Panc1 (cell line): ENCODE data around the gene SRSF12. TPM values are rescaled to one million over a fixed set of nuclear protein-coding genes. Genes with fewer than 3 reads are reported as not detected.

Experiments used
- ATAC-seq: fragments of 200-7000 bp; cut with Tn5 transposase; 2 replicates; pipeline ENCODE4 v1.9.1; 2020; ENCODE audit warnings: mild to moderate bottlenecking, moderate library complexity
- BruUV-seq: library from RNA; stranded (reverse); fragments of 400-500 nt; replicated peaks from 2 replicates; lab custom pipeline; 2021; lab: Mats Ljungman, UMichigan
- CTCF ChIA-PET: fragments of 300-600 bp; sonication (Branson Sonifier 250); formaldehyde crosslinking; loops from one replicate; lab custom pipeline; 2022; ENCODE audit warnings: antibody characterized with exemption; lab: Charles Lee
- POLR2A ChIA-PET: fragments of 300-600 bp; sonication (Branson Sonifier 250); formaldehyde crosslinking; loops from one replicate; lab custom pipeline; 2022; ENCODE audit warnings: antibody characterized with exemption; lab: Charles Lee
- DNase-seq: peaks from one replicate; pipeline ENCODE4 v3.0.0-alpha.2; 2010; ENCODE audit warnings: low read depth, low spot score
- H3K27ac ChIP-seq: 2 replicates; pipeline ENCODE4 v1.5.1; 2011; ENCODE audit warnings: mild to moderate bottlenecking, low read length, inconsistent platforms
- H3K27me3 ChIP-seq: fragments of 200-500 bp; sonication (Bioruptor generic); 2 replicates; pipeline ENCODE4 v1.6.0; 2014; ENCODE audit warnings: low read length, inconsistent platforms; ENCODE audit not compliant: control insufficient read depth, insufficient read depth
- H3K36me3 ChIP-seq: fragments of 200-500 bp; sonication (Bioruptor generic); 2 replicates; pipeline ENCODE4 v1.5.1; 2014; ENCODE audit warnings: inconsistent platforms, mild to moderate bottlenecking, low read length, moderate library complexity; ENCODE audit not compliant: control insufficient read depth, insufficient read depth
- H3K4me1 ChIP-seq: 2 replicates; pipeline ENCODE4 v1.5.1; 2011; ENCODE audit warnings: inconsistent platforms, mild to moderate bottlenecking, low read length, moderate library complexity; ENCODE audit not compliant: control insufficient read depth, insufficient read depth
- H3K4me3 ChIP-seq, 2 experiments: 2 replicates each; pipeline ENCODE4 v1.5.1; 2011 to 2012; ENCODE audit warnings: low read depth in 2 of 2, low read length in 2 of 2, mild to moderate bottlenecking in 2 of 2, inconsistent platforms in 1 of 2, moderate library complexity in 1 of 2
- H3K9me3 ChIP-seq: fragments of 200-500 bp; sonication (Bioruptor generic); 2 replicates; pipeline ENCODE4 v1.5.1; 2014; ENCODE audit warnings: low read depth, mild to moderate bottlenecking, inconsistent platforms, low read length, moderate library complexity; ENCODE audit not compliant: control insufficient read depth, insufficient read depth
- POLR2AphosphoS5 ChIP-seq: IDR thresholded peaks from 2 replicates; pipeline ENCODE4 v1.6.1; 2012; ENCODE audit warnings: mild to moderate bottlenecking, low read depth, low read length, moderate library complexity
- REST ChIP-seq, 2 experiments: IDR thresholded peaks; 2 replicates each; pipeline ENCODE4 v1.6.1; 2011 to 2012; ENCODE audit warnings: low read depth in 2 of 2, control low read depth in 1 of 2, low read length in 1 of 2, mild to moderate bottlenecking in 1 of 2, moderate library complexity in 1 of 2; ENCODE audit not compliant: insufficient read depth in 1 of 2
- SIN3A ChIP-seq: IDR thresholded peaks from 2 replicates; pipeline ENCODE4 v1.6.1; 2012; ENCODE audit warnings: low read depth, mild to moderate bottlenecking, low read length, moderate library complexity, borderline replicate concordance; ENCODE audit not compliant: insufficient read depth
- TCF7L2 ChIP-seq: IDR thresholded peaks from 2 replicates; pipeline ENCODE4 v1.6.1; 2011; ENCODE audit warnings: mild to moderate bottlenecking, low read depth, low read length, inconsistent platforms
- in situ Hi-C: cut with HindIII; loops from 2 replicates; pipeline ENCODE4 v1.10.0; 2016; ENCODE audit warnings: low sequenced_read_pairs, low pct_unique_long_range_greater_than_20kb
- intact Hi-C: fragments of 100-400 bp; cut with micrococcal nuclease; formaldehyde crosslinking; loops from one replicate; pipeline ENCODE4 v1.10.0; 2022; ENCODE audit not compliant: unreplicated experiment
- total RNA-seq: library from RNA; stranded (reverse); gene quantifications from one replicate; pipeline ENCODE4 v1.2.1, GENCODE V29; 2021; ENCODE audit not compliant: unreplicated experiment
- TF ChIP-seq, protein P1 (sequence below): fragments of 450-650 bp; IDR thresholded peaks from 2 replicates; pipeline ENCODE4 v1.5.1; 2017; ENCODE audit warnings: mild to moderate bottlenecking

Gene SRSF12
- total RNA-seq, 1 experiment from 2014 or later: 0.28 TPM

- Histone ChIP-seq H3K36me3 (no peaks in the 10 kb centered on the region), H3K9me3 (no peaks in the 10 kb centered on the region), H3K4me3 (no peak overlapping the region), H3K4me1 (peaks cover 2% of the 10 kb centered on the region; the same call in 1 of the 2 replicates), H3K27ac (no peak overlapping the region), H3K27me3 (peaks cover 2% of the 10 kb centered on the region; the same call in 1 of the 2 replicates)
- ATAC-seq (no peak), DNase-seq (no peak)
- ChIA-PET POLR2A (no interaction called here), CTCF (interaction anchor here (0.6 kb wide), 1 partner anchor 61 kb away, joined by 5 read pairs; no protein-coding TSS in a partner anchor)
- intact Hi-C loops: loop anchor here (1.0 to 10.0 kb wide), 2 partner anchors 120 to 137 kb away; no protein-coding TSS in a partner anchor
- TF ChIP-seq SIN3A: no peak
- in situ Hi-C loops: no loop called here
- BruUV-seq: no TSS peak
These were observed 4.1 kb upstream of the SRSF12 start for GRCh38 chr6:89121934-89122333.

DNA sequence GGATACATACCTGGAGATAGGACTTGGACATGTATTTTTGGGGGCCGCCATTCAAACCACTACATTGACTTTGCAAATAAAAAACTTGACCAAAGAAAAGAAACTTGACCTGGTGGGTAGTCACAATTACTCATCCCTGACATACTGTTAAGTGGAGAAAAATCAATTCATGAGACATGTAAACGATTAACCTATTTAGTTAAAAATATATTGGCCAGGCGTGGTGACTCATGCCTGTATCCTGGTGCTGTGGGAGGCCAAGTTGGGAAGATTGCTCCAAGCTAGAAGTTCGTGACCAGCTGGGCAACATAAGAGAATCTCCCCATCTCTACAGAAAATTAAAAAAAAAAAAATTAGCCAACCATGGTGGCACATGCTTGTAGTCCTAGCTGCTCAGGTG, 2.5 kb upstream of the SRSF12 start:
- peaks cover 5% of the 10 kb centered on the region; the same call in 1 of the 2 replicates for H3K4me1 ChIP-seq
- H3K9me3 ChIP-seq: no peaks in the 10 kb centered on the region
- H3K4me3 ChIP-seq: no peak overlapping the region
- BruUV-seq: no TSS peak
- CTCF ChIA-PET: no interaction called here
- H3K27ac ChIP-seq: no peak overlapping the region
- TF ChIP-seq TCF7L2: no peak
- TF ChIP-seq POLR2AphosphoS5: no peak
- no peak for TF ChIP-seq REST (IDR thresholded peaks at IDR 0.05; ENCODE audit: insufficient read depth in 1 of 2, low read depth in 2 of 2, low read length in 1 of 2)
- no peak for TF ChIP-seq SIN3A
- TF ChIP-seq, protein P1, sequence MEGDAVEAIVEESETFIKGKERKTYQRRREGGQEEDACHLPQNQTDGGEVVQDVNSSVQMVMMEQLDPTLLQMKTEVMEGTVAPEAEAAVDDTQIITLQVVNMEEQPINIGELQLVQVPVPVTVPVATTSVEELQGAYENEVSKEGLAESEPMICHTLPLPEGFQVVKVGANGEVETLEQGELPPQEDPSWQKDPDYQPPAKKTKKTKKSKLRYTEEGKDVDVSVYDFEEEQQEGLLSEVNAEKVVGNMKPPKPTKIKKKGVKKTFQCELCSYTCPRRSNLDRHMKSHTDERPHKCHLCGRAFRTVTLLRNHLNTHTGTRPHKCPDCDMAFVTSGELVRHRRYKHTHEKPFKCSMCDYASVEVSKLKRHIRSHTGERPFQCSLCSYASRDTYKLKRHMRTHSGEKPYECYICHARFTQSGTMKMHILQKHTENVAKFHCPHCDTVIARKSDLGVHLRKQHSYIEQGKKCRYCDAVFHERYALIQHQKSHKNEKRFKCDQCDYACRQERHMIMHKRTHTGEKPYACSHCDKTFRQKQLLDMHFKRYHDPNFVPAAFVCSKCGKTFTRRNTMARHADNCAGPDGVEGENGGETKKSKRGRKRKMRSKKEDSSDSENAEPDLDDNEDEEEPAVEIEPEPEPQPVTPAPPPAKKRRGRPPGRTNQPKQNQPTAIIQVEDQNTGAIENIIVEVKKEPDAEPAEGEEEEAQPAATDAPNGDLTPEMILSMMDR: no peak
- ATAC-seq (no peak), DNase-seq (no peak)
- in situ Hi-C loops: no loop called here
- H3K36me3 ChIP-seq: no peaks in the 10 kb centered on the region
- intact Hi-C loops: loop anchor here (10.0 kb wide), 1 partner anchor 136 kb away; no protein-coding TSS in a partner anchor
- POLR2A ChIA-PET: no interaction called here
- H3K27me3 ChIP-seq: peaks cover 6% of the 10 kb centered on the region; the same call in 1 of the 2 replicates

DNA sequence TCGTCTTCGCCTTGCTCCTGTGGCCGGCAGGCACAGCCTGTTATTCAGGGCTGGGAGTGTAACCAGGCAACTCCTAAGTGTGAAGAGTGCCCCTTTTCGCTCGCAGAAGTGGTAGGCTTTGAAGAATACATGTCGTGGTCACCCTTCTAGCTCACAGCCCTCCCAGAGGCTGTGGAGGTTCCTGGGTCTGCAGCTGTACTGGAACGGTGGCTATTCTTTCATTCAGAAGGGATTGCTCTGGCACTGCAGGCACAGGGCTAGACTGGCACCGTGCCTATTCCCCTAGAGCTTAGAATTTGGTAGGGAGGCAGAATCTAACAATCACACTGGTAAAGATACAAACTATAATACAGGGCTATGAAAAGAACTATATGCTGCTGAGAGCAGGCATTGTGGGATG, 1.1 kb upstream of the SRSF12 start:
- POLR2A ChIA-PET: no interaction called here
- in situ Hi-C loops: no loop called here
- no peak for ATAC-seq

More for the DNA sequence above, 1.1 kb upstream of the SRSF12 start:
- no peak overlapping the region for H3K4me3 ChIP-seq
- H3K4me1 ChIP-seq: peaks cover 5% of the 10 kb centered on the region; the same call in 1 of the 2 replicates
- H3K9me3 ChIP-seq: no peaks in the 10 kb centered on the region
- intact Hi-C loops: no loop called here
- CTCF ChIA-PET: no interaction called here
- no peak for TF ChIP-seq REST (IDR thresholded peaks at IDR 0.05; ENCODE audit: insufficient read depth in 1 of 2, low read depth in 2 of 2, low read length in 1 of 2)
- no peak for TF ChIP-seq TCF7L2
- TF ChIP-seq, protein P1: no peak
- no peaks in the 10 kb centered on the region for H3K36me3 ChIP-seq
- DNase-seq: no peak
- peaks cover 6% of the 10 kb centered on the region; the same call in 1 of the 2 replicates for H3K27me3 ChIP-seq
- no TSS peak for BruUV-seq
- no peak overlapping the region for H3K27ac ChIP-seq
